Stimulated activated naive B cell treated with anti-CD40 and anti-IgM and Interleukin-4, amounts not matched to agents 10 μg/mL and 1 μg/mL and 100 μg/mL, for 72 hours (primary cell): Measurements from ENCODE around the gene WNT3.
"Not testable (repeated sequence)": the region's sequence is repeated elsewhere in the genome, so short reads cannot be mapped to it uniquely, and the experiment has no call there.

Experiments used
- ATAC-seq, 2 donors: fragments of 150-1000 bp; cut with Tn5 transposase; replicated peaks; 2 replicates each; pipeline ENCODE4 v1.10.0; 2021; ENCODE audit warnings: moderate library complexity in 1 of 2
- DNase-seq: peaks from one replicate; pipeline ENCODE4 v3.0.0; 2021
- H3K27ac Mint-ChIP-seq: one replicate; pipeline ENCODE4 v1.8.0; 2022; ENCODE audit warnings: mild to moderate bottlenecking, mixed read lengths
- H3K27me3 Mint-ChIP-seq, 2 donors: one replicate each; pipeline ENCODE4 v1.8.0; 2022; ENCODE audit warnings: mixed read lengths in 2 of 2
- H3K36me3 Mint-ChIP-seq, 2 donors: one replicate each; pipeline ENCODE4 v1.8.0; 2022; ENCODE audit warnings: mixed read lengths in 2 of 2, mild to moderate bottlenecking in 1 of 2
- H3K4me1 Mint-ChIP-seq, 2 donors: one replicate each; pipeline ENCODE4 v1.8.0; 2022; ENCODE audit warnings: mixed read lengths in 2 of 2, mild to moderate bottlenecking in 1 of 2
- H3K4me3 Mint-ChIP-seq, 2 donors: one replicate each; pipeline ENCODE4 v1.8.0; 2022; ENCODE audit warnings: mild to moderate bottlenecking in 2 of 2, mixed read lengths in 2 of 2, moderate library complexity in 1 of 2
- H3K9me3 Mint-ChIP-seq, 2 donors: one replicate each; pipeline ENCODE4 v1.8.0; 2022; ENCODE audit warnings: mixed read lengths in 2 of 2, mild to moderate bottlenecking in 1 of 2

Gene WNT3

GRCh38 chr17:46764709-46765401 lies 53.6 kb downstream of the WNT3 start:
- ATAC-seq (no peak), DNase-seq (no peak)
- peaks cover under 1 to 3% of the 10 kb centered on the region in 2 donors for H3K36me3 Mint-ChIP-seq

GRCh38 chr17:46764000-46764708 lies 54.3 kb downstream of the WNT3 start:
- no peak for ATAC-seq
- H3K36me3 Mint-ChIP-seq = peaks cover 7% of the 10 kb centered on the region in 2 donors

More at GRCh38 chr17:46764709-46765401, 53.6 kb downstream of the WNT3 start:
- Mint-ChIP-seq H3K4me3 (no peak overlapping the region), H3K27me3 (no peaks in the 10 kb centered on the region), H3K4me1 (peaks cover 3 to 8% of the 10 kb centered on the region in 2 donors), H3K9me3 (no peaks in the 10 kb centered on the region), H3K27ac (peak overlapping the region; percentile 3)

GRCh38 chr17:46763416-46763815 lies 55.1 kb downstream of the WNT3 start:
- peaks cover 10 to 11% of the 10 kb centered on the region in 2 donors for H3K36me3 Mint-ChIP-seq
- no peak overlapping the region for H3K27ac Mint-ChIP-seq
- H3K9me3 Mint-ChIP-seq = no peaks in the 10 kb centered on the region
- no peak overlapping the region for H3K4me3 Mint-ChIP-seq
- no peak for ATAC-seq
- H3K4me1 Mint-ChIP-seq = no peaks in the 10 kb centered on the region
- DNase-seq = no peak
- no peaks in the 10 kb centered on the region for H3K27me3 Mint-ChIP-seq

More at GRCh38 chr17:46764000-46764708, 54.3 kb downstream of the WNT3 start:
- Mint-ChIP-seq H3K9me3 (no peaks in the 10 kb centered on the region), H3K27ac (peak overlapping the region; percentile 3), H3K4me3 (no peak overlapping the region), H3K4me1 (peaks cover 0 to under 1% of the 10 kb centered on the region in 2 donors), H3K27me3 (no peaks in the 10 kb centered on the region)
- DNase-seq = no peak

GRCh38 chr17:46759141-46759540 lies 59.4 kb downstream of the WNT3 start:
- peak overlapping the region; percentile 61 for H3K27ac Mint-ChIP-seq
- peaks cover 29 to 37% of the 10 kb centered on the region in 2 donors for H3K36me3 Mint-ChIP-seq
- DNase-seq (no peak), ATAC-seq (no peak)
- no peaks in the 10 kb centered on the region for H3K4me1 Mint-ChIP-seq
- H3K9me3 Mint-ChIP-seq = no peaks in the 10 kb centered on the region
- no peak overlapping the region for H3K4me3 Mint-ChIP-seq
- no peaks in the 10 kb centered on the region for H3K27me3 Mint-ChIP-seq

GRCh38 chr17:46758614-46759013 lies 59.9 kb downstream of the WNT3 start:
- DNase-seq = no peak
- Mint-ChIP-seq H3K4me1 (no peaks in the 10 kb centered on the region), H3K9me3 (no peaks in the 10 kb centered on the region), H3K36me3 (peaks cover 29 to 39% of the 10 kb centered on the region in 2 donors), H3K27me3 (no peaks in the 10 kb centered on the region), H3K4me3 (no peak overlapping the region), H3K27ac (no peak overlapping the region)
- no peak for ATAC-seq

GRCh38 chr17:46757588-46757987 lies 60.9 kb downstream of the WNT3 start:
- not testable (repeated sequence) for H3K4me3 Mint-ChIP-seq, H3K9me3 Mint-ChIP-seq, ATAC-seq, H3K27me3 Mint-ChIP-seq, H3K27ac Mint-ChIP-seq, DNase-seq, H3K4me1 Mint-ChIP-seq
- H3K36me3 Mint-ChIP-seq = peaks cover 27 to 45% of the 10 kb centered on the region in 2 donors

- ATAC-seq (no peak), DNase-seq (no peak)
- Mint-ChIP-seq H3K27me3 (no peaks in the 10 kb centered on the region), H3K9me3 (no peaks in the 10 kb centered on the region), H3K27ac (no peak overlapping the region), H3K36me3 (peaks cover 27 to 50% of the 10 kb centered on the region in 2 donors), H3K4me1 (no peaks in the 10 kb centered on the region), H3K4me3 (no peak overlapping the region)
Observed at GRCh38 chr17:46756861-46757260, 61.6 kb downstream of the WNT3 start.

- Mint-ChIP-seq H3K27me3 (no peaks in the 10 kb centered on the region), H3K4me1 (no peaks in the 10 kb centered on the region), H3K4me3 (no peak overlapping the region), H3K36me3 (peaks cover 27 to 50% of the 10 kb centered on the region in 2 donors), H3K27ac (no peak overlapping the region), H3K9me3 (no peaks in the 10 kb centered on the region)
- DNase-seq (no peak), ATAC-seq (no peak)
Observed at GRCh38 chr17:46756081-46756735, 62.3 kb downstream of the WNT3 start.

- Mint-ChIP-seq H3K27me3 (no peaks in the 10 kb centered on the region), H3K9me3 (no peaks in the 10 kb centered on the region), H3K4me1 (peaks cover 3 to 10% of the 10 kb centered on the region in 2 donors), H3K36me3 (peaks cover 28 to 53% of the 10 kb centered on the region in 2 donors), H3K4me3 (no peak overlapping the region), H3K27ac (no peak overlapping the region)
- ATAC-seq (no peak), DNase-seq (no peak)
Observed at GRCh38 chr17:46753776-46754175, 64.7 kb downstream of the WNT3 start.

- peaks cover 24 to 63% of the 10 kb centered on the region in 2 donors for H3K36me3 Mint-ChIP-seq
- no peaks in the 10 kb centered on the region for H3K9me3 Mint-ChIP-seq
- H3K27ac Mint-ChIP-seq = no peak overlapping the region
- DNase-seq (no peak), ATAC-seq (no peak)
- H3K4me1 Mint-ChIP-seq = peaks cover 10 to 18% of the 10 kb centered on the region in 2 donors
- no peak overlapping the region for H3K4me3 Mint-ChIP-seq
- no peaks in the 10 kb centered on the region for H3K27me3 Mint-ChIP-seq
Observed at GRCh38 chr17:46751425-46751824, 67.1 kb downstream of the WNT3 start.

- H3K27ac Mint-ChIP-seq = no peak overlapping the region
Observed at GRCh38 chr17:46745376-46745775, 73.1 kb downstream of the WNT3 start.

GRCh38 chr17:46744441-46744840 lies 74.1 kb downstream of the WNT3 start:
- H3K36me3 Mint-ChIP-seq = peaks cover 47 to 66% of the 10 kb centered on the region in 2 donors
- no peaks in the 10 kb centered on the region for H3K9me3 Mint-ChIP-seq
- no peak overlapping the region for H3K4me3 Mint-ChIP-seq
- no peak overlapping the region for H3K27ac Mint-ChIP-seq
- H3K4me1 Mint-ChIP-seq = peaks cover 17 to 38% of the 10 kb centered on the region in 2 donors
- H3K27me3 Mint-ChIP-seq = no peaks in the 10 kb centered on the region
- DNase-seq = no peak
- ATAC-seq = no peak

More at GRCh38 chr17:46745376-46745775, 73.1 kb downstream of the WNT3 start:
- H3K4me1 Mint-ChIP-seq = peaks cover 15 to 41% of the 10 kb centered on the region in 2 donors
- H3K4me3 Mint-ChIP-seq = no peak overlapping the region
- ATAC-seq (no peak), DNase-seq (no peak)
- H3K9me3 Mint-ChIP-seq = no peaks in the 10 kb centered on the region
- H3K27me3 Mint-ChIP-seq = no peaks in the 10 kb centered on the region
- H3K36me3 Mint-ChIP-seq = peaks cover 49 to 68% of the 10 kb centered on the region in 2 donors

- ATAC-seq = no peak
- DNase-seq = no peak
- Mint-ChIP-seq H3K4me3 (no peak overlapping the region), H3K4me1 (peaks cover 7 to 25% of the 10 kb centered on the region in 2 donors), H3K27me3 (no peaks in the 10 kb centered on the region), H3K9me3 (no peaks in the 10 kb centered on the region), H3K27ac (no peak overlapping the region), H3K36me3 (peaks cover 45 to 56% of the 10 kb centered on the region in 2 donors)
Observed at GRCh38 chr17:46742565-46743270, 75.8 kb downstream of the WNT3 start.

GRCh38 chr17:46741122-46741730 lies 77.3 kb downstream of the WNT3 start:
- no peak overlapping the region for H3K27ac Mint-ChIP-seq
- peaks cover 48 to 52% of the 10 kb centered on the region in 2 donors for H3K36me3 Mint-ChIP-seq
- H3K27me3 Mint-ChIP-seq = no peaks in the 10 kb centered on the region
- ATAC-seq (no peak), DNase-seq (no peak)
- H3K4me3 Mint-ChIP-seq = no peak overlapping the region
- peaks cover 15 to 40% of the 10 kb centered on the region in 2 donors for H3K4me1 Mint-ChIP-seq
- no peaks in the 10 kb centered on the region for H3K9me3 Mint-ChIP-seq
